ENCODE measurements around the gene C1QTNF6.

Gene C1QTNF6

GRCh38 chr22:37164505-37164887, 23.6 kb downstream of the C1QTNF6 start:
- TF ChIP-seq CTCF (IDR thresholded peaks at IDR 0.05; ENCODE audit: insufficient read depth, low read length, missing control alignments), result no peak
- ChIA-PET CTCF (interaction anchor here (1.0 to 9.8 kb wide), 15 partner anchors 8 to 119 kb away, joined by 3 to 199 read pairs (median 5); partner anchors contain the start of gene C1QTNF6), POLR2A (no interaction called here)
- no peak overlapping the region for H3K4me3 ChIP-seq (ENCODE audit: low read depth, low read length)
- DNase-seq (ENCODE audit: low read depth, low spot score), result no peak

DNA sequence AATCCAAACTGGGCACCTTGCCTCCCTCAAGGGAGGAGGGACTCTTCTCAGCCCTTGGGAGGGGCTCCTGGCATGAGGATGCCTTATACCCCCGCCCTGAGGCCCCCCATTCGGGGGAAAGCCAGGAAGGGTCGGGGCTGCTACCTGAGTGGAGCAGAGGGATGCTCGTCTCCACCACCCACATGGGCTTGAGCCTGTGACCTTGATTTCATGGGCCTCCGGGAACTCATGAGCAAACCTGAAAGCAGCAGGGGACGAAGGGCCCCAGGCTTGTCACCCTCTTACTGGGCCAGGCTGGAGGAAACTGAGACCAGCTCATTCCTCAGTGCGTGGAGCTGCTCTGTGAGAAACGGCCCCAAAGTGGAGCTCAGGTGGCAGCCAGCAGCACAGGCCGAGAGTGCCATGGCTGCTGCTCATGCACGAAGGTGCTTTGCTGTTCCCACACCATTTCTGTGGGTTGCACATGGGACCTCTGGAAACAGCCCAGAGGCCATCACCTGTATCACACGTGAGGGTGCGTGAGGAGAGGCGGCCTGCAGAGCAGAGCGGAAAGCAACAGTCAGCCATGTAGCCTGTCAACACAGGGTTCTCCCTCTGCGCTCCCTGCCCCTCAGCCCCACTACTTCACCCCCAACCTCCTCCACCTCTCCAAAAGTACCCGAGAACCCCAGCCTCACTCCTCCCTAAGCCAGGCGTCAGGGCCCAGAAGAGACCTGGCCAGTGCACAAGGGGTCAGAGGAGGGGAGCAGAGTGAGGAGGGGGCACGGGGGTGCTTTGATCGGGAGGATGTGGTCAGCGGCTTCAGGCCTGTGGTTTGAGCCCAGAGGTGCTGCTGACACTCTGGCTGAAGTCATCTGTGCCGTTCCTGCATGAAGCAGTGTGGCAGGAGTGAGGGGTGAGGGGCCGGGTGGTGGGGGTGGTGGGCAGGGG, 24.2 kb downstream of the C1QTNF6 start:
- DNase-seq (ENCODE audit: low read depth, low spot score), result no peak
- POLR2A ChIA-PET, result no interaction called here
- CTCF ChIA-PET, result interaction anchor here (0.9 to 9.8 kb wide), 8 partner anchors 15 to 292 kb away, joined by 3 to 199 read pairs (median 4); no protein-coding TSS in a partner anchor
- TF ChIP-seq CTCF (IDR thresholded peaks at IDR 0.05; ENCODE audit: insufficient read depth, low read length, missing control alignments), result no peak
- H3K4me3 ChIP-seq (ENCODE audit: low read depth, low read length), result no peak overlapping the region

- POLR2A ChIA-PET, result no interaction called here
- H3K4me3 ChIP-seq (ENCODE audit: low read depth, low read length), result no peak overlapping the region
- no peak for DNase-seq (ENCODE audit: low read depth, low spot score)
- CTCF ChIA-PET, result interaction anchor here (0.6 to 9.8 kb wide), 7 partner anchors 27 to 293 kb away, joined by 3 to 199 read pairs (median 4); no protein-coding TSS in a partner anchor
- TF ChIP-seq CTCF (IDR thresholded peaks at IDR 0.05; ENCODE audit: insufficient read depth, low read length, missing control alignments), result no peak
Observed at GRCh38 chr22:37163096-37163489, 25.0 kb downstream of the C1QTNF6 start.

DNA sequence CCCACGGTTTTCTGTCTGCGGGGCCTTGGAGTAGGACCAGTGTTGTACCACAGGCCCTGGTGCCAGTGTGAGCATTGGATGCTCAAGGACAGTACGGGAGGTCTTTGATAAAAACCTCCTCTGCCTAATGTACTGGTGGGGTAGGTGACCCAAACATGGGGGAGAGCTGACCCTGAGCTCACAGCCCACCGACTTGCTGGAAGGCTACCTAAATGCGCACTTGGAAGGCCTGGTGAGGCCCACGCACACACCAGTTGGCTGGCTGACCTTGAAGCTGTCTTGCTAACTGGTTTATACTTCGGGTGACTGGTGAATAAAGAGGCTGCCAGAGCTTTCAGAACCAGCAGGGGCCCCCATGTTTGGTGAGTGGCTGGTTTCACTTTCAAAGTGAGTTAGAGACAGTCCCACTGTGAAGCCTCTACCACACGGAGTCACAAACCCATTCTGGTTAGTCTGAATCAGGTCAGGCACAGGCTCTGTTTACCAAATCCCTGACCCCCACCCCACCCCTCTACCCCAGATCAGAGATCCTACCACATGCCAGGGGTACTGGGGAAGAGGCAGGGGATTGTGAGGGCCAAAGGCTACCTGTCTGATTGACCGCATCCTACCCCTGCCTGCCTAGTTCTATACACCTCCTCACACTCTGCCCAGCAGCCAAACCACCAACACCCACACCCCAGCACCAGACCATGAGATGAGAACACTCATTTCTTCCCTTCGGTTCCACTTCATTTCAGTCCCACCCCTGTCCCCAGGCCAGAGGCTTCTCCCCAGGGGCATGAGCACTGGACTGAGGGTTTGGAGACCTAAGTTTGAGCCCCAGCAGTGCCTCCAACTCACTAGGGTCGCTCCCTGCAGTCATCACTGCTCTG, 25.6 kb downstream of the C1QTNF6 start:
- no peak overlapping the region for H3K4me3 ChIP-seq (ENCODE audit: low read depth, low read length)
- TF ChIP-seq CTCF (IDR thresholded peaks at IDR 0.05; ENCODE audit: insufficient read depth, low read length, missing control alignments), result no peak
- ChIA-PET CTCF (interaction anchor here (0.6 to 9.8 kb wide), 10 partner anchors 10 to 294 kb away, joined by 3 to 199 read pairs (median 4); partner anchors contain the start of gene IL2RB), POLR2A (no interaction called here)
- DNase-seq (ENCODE audit: low read depth, low spot score), result no peak

DNA sequence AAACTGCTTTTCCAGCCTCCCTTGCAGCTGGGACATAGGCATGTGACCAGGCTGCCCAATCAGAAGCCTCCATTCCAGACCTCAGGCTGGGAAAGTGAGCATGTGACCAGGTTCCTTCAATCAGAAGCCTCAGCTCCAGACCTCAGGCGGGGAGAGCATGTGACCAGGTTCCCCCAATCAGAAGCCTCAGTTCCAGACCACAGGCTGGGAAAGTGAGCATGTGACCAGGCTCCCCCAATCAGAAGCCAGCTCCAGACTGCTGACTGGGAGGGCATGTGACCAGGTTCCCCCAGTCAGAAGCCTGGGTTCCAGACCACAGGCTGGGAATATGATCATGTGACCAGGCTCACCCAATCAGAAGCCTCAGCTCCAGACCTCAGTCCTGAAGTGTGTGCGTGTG, 26.6 kb downstream of the C1QTNF6 start:
- ChIA-PET POLR2A (no interaction called here), CTCF (interaction anchor here (1.2 to 9.8 kb wide), 6 partner anchors 10 to 45 kb away, joined by 3 to 199 read pairs (median 4); partner anchors contain the start of gene IL2RB)
- TF ChIP-seq CTCF (IDR thresholded peaks at IDR 0.05; ENCODE audit: insufficient read depth, low read length, missing control alignments), result no peak
- no peak for DNase-seq (ENCODE audit: low read depth, low spot score)
- H3K4me3 ChIP-seq (ENCODE audit: low read depth, low read length), result no peak overlapping the region

All from AG04449 (cell line).